Mucosa of rectum (tissue), 2 donors: ENCODE data around the gene ITPR2.

Experiments
- H3K27ac ChIP-seq, 2 donors: one replicate each; pipeline ENCODE4 v1.7.0; 2013; ENCODE audit warnings: inconsistent platforms in 2 of 2, low read depth in 2 of 2, low read length in 2 of 2
- H3K27me3 ChIP-seq, 2 donors: one replicate each; pipeline ENCODE4 v1.7.0; 2013; ENCODE audit warnings: low read length in 2 of 2; ENCODE audit not compliant: control insufficient read depth in 2 of 2, insufficient read depth in 2 of 2
- H3K36me3 ChIP-seq, 2 donors: one replicate each; pipeline ENCODE4 v1.7.0; 2013; ENCODE audit warnings: low read length in 2 of 2; ENCODE audit not compliant: control insufficient read depth in 2 of 2, insufficient read depth in 2 of 2
- H3K4me1 ChIP-seq, 2 donors: one replicate each; pipeline ENCODE4 v1.7.0; 2013; ENCODE audit warnings: low read length in 2 of 2, mild to moderate bottlenecking in 1 of 2; ENCODE audit not compliant: control insufficient read depth in 2 of 2, insufficient read depth in 2 of 2
- H3K4me3 ChIP-seq, 2 donors: one replicate each; pipeline ENCODE4 v1.7.0; 2013; ENCODE audit warnings: low read length in 2 of 2
- H3K9ac ChIP-seq, 2 donors: one replicate each; pipeline ENCODE4 v1.7.0; 2013; ENCODE audit warnings: low read length in 2 of 2, low read depth in 1 of 2, mild to moderate bottlenecking in 1 of 2
- H3K9me3 ChIP-seq, 2 donors: one replicate each; pipeline ENCODE4 v1.7.0; 2013; ENCODE audit warnings: low read length in 2 of 2; ENCODE audit not compliant: control insufficient read depth in 2 of 2
- donor health status: healthy.
- donor health status: Normal muscosa, but diverticular disease.

The ITPR2 gene

DNA sequence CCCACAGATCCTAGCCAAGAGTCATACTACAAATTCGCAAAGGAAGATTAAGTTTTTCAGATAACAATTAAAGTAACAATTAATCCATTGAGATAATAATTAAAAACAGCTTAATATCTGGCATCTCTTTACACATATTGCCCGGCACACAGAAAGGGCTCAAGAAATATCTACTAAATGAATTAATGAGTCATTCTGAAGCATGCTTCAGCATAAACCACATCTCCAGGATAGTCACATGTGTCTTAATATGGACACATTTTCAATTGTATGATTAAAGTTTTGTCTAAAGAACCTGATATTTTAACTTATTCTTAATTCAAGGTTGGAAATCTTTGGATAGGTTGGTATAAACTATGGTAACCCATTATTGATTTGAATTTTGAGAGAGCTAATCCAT lies 9.6 kb downstream of the ITPR2 start:
- H3K4me1 ChIP-seq: no peaks in the 10 kb centered on the region
- no peaks in the 10 kb centered on the region for H3K9me3 ChIP-seq
- no peak overlapping the region for H3K27ac ChIP-seq
- no peaks in the 10 kb centered on the region for H3K27me3 ChIP-seq
- H3K36me3 ChIP-seq: no peaks in the 10 kb centered on the region
- H3K4me3 ChIP-seq: no peak overlapping the region
- H3K9ac ChIP-seq: no peak overlapping the region

DNA sequence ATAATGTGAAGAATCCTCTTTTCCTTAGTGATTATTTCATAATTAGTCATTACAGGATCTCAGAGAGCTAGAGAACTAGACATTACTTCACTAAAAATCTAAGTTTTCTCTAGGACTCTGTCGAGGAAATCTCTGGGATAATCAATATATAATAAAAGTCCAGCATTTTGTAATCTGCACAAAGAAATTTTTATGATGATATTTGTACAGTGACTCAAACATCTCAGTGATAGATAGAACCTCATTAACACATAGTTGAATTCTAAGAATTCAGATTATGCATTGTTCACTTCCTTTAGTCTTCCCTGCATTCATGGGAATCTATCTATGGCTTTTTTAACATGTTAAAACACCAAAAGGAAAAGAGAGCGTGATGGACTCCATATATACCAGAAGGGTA lies 11.0 kb downstream of the ITPR2 start:
- Histone ChIP-seq H3K27ac (no peak overlapping the region), H3K9ac (no peak overlapping the region), H3K9me3 (no peaks in the 10 kb centered on the region), H3K4me3 (no peak overlapping the region), H3K36me3 (no peaks in the 10 kb centered on the region), H3K27me3 (no peaks in the 10 kb centered on the region), H3K4me1 (no peaks in the 10 kb centered on the region)

- Histone ChIP-seq H3K4me1 (no peaks in the 10 kb centered on the region), H3K9ac (no peak overlapping the region)
Observed at GRCh38 chr12:26821212-26821701, 11.7 kb downstream of the ITPR2 start.

DNA sequence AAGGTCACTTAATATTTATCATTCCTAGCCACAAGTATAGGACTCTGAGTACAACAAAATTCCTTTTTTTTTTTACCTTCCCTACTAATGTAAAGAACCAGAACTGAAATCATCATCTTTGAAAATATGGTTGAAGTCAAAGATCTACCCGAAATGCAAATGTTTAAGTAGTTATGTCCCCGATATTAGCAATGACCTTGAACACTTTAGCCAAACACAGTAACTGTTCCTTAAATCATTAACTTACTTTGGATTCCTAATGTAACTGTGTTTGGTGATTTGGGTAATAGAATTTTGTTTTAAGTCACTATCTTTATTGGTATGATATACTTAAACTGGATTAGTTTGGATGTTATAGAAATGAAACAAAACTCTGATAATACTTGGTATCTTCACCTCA lies 14.4 kb downstream of the ITPR2 start:
- no peak overlapping the region for H3K9ac ChIP-seq
- H3K27me3 ChIP-seq: no peaks in the 10 kb centered on the region
- H3K4me1 ChIP-seq: no peaks in the 10 kb centered on the region
- no peak overlapping the region for H3K4me3 ChIP-seq
- no peak overlapping the region for H3K27ac ChIP-seq
- no peaks in the 10 kb centered on the region for H3K36me3 ChIP-seq
- H3K9me3 ChIP-seq: no peaks in the 10 kb centered on the region

More at GRCh38 chr12:26821212-26821701, 11.7 kb downstream of the ITPR2 start:
- Histone ChIP-seq H3K9me3 (no peaks in the 10 kb centered on the region), H3K27me3 (no peaks in the 10 kb centered on the region), H3K36me3 (no peaks in the 10 kb centered on the region), H3K4me3 (no peak overlapping the region), H3K27ac (no peak overlapping the region)

DNA sequence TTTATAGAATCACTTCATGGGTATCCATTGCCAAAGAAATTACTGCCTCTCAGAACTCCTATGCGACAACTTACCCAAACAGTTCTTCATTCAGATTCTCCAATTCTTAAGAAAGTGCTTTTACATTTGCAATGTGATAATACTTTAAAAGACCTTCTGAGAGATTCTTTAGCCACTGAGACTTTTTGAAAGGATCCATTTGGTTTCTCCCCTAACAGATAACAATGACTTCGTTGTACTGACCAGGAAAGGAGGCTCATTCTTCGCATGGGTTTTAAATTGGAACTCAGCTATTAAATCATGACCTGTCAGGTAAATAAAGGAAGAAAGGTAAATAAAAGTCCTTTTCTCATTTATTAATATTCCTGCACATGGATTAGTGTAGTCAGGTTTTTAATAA lies 14.8 kb downstream of the ITPR2 start:
- Histone ChIP-seq H3K4me3 (no peak overlapping the region), H3K9me3 (no peaks in the 10 kb centered on the region), H3K9ac (no peak overlapping the region), H3K27ac (no peak overlapping the region), H3K27me3 (no peaks in the 10 kb centered on the region), H3K4me1 (no peaks in the 10 kb centered on the region), H3K36me3 (no peaks in the 10 kb centered on the region)

DNA sequence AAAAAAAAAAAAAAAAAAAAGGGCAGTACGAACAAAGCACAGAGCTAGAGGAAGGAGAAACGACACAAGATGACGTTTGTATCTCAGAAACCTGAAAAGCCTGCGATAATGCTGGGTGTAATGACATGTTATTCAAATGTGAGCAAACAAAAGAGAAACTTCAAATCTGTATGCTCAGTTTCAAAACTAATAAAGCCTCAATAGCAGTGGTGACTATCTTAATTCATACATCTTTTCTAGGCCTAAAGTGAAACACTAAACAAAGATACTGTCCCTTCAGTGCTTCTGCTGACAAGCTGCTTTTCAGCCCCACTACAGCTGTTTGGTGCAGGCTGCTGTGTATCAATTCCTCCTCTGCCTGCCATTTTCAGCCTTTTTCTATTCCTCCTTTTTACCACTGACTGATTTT lies 15.8 kb downstream of the ITPR2 start:
- Histone ChIP-seq H3K4me1 (no peaks in the 10 kb centered on the region), H3K27ac (peak overlapping the region; percentile 4 to 13), H3K4me3 (no peak overlapping the region), H3K9me3 (no peaks in the 10 kb centered on the region), H3K36me3 (no peaks in the 10 kb centered on the region), H3K9ac (peak overlapping the region in 1 of 2 donors; percentile 0), H3K27me3 (no peaks in the 10 kb centered on the region)

GRCh38 chr12:26813812-26814211 lies 19.2 kb downstream of the ITPR2 start:
- H3K4me3 ChIP-seq: no peak overlapping the region
- H3K4me1 ChIP-seq: no peaks in the 10 kb centered on the region
- no peaks in the 10 kb centered on the region for H3K27me3 ChIP-seq
- H3K36me3 ChIP-seq: no peaks in the 10 kb centered on the region
- H3K9ac ChIP-seq: no peak overlapping the region
- H3K9me3 ChIP-seq: no peaks in the 10 kb centered on the region
- no peak overlapping the region for H3K27ac ChIP-seq

GRCh38 chr12:26810330-26810729 lies 22.7 kb downstream of the ITPR2 start:
- Histone ChIP-seq H3K27ac (no peak overlapping the region), H3K36me3 (no peaks in the 10 kb centered on the region), H3K4me3 (no peak overlapping the region), H3K27me3 (no peaks in the 10 kb centered on the region), H3K9ac (no peak overlapping the region), H3K4me1 (no peaks in the 10 kb centered on the region), H3K9me3 (no peaks in the 10 kb centered on the region)

DNA sequence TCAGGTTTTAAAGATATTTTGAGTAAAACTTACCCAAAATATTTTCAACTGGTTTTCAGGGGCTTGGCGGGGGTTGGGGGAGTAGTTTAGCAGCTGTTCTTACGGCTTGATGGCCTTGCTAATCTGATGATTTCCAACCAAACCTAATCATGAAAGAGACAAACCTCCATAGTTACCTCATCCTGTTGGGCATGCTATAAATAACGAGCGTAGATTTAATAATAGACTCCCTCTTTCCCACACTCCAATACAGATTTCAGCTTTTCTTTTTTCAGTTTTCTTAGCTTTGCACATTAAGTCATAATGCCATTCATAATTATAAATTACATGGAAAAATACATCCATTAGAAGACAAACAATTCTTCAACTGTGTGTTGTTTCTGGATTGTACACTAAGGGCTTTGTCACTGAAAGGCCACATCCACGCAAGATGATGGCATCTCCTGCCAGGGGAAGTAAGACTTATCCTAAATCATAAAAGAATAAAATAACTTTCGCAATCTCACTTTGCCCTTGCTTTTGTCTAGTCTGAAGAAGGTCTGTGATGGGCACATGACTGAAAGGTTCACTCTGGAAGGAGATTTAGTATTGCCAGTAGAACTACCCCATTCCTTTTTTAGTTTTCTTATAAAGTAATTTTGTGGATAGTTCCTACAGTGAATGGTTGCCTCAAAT lies 23.2 kb downstream of the ITPR2 start:
- no peak overlapping the region for H3K4me3 ChIP-seq
- no peaks in the 10 kb centered on the region for H3K9me3 ChIP-seq
- no peaks in the 10 kb centered on the region for H3K27me3 ChIP-seq
- no peaks in the 10 kb centered on the region for H3K4me1 ChIP-seq
- H3K9ac ChIP-seq: no peak overlapping the region
- no peaks in the 10 kb centered on the region for H3K36me3 ChIP-seq
- no peak overlapping the region for H3K27ac ChIP-seq

DNA sequence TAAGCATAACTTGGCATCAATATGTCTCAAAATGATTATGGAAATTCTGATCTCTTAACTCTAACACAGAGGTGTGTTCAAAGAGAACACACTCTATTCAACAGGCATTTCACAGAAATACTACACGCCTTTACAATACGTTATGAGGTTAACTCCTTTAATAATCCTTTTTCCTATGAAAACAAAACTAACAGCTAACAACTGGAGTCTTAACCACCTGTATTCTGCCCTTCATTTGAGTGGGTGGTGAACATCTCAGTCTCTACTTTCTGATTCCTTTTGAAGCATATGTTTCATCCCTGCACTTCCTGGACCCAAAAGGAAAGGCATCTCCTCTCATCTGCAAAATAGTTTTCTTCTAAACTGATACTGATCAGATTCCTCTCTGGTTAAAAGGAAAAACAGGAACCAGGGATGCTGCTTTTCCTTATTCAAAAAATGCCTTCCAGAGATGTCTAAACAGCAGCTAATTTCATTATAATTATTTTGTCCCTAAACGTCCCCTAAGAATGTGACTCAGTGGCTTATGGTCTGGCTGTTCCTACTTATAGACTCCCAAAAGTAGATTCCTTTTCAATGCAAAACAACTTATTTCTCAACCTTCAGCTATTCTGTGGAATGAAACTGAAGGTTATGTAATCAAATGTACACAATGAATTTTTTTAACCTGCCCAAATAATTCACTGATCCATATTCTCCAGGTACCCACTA lies 24.1 kb downstream of the ITPR2 start:
- Histone ChIP-seq H3K27ac (no peak overlapping the region), H3K9ac (no peak overlapping the region), H3K36me3 (no peaks in the 10 kb centered on the region), H3K4me1 (no peaks in the 10 kb centered on the region), H3K9me3 (no peaks in the 10 kb centered on the region), H3K27me3 (no peaks in the 10 kb centered on the region), H3K4me3 (no peak overlapping the region)
